HG02642 (cell line): ENCODE measurements around the gene A4GALT.
"Not testable (repeated sequence)": the region's sequence is repeated elsewhere in the genome, so short reads cannot be mapped to it uniquely, and the experiment has no call there.

ENCODE experiments used
- ATAC-seq: cut with Tn5 transposase; IDR thresholded peaks from one replicate; pipeline ENCODE4 v1.9.1; 2021; ENCODE audit warnings: mild to moderate bottlenecking; ENCODE audit not compliant: unreplicated experiment, poor library complexity

Gene A4GALT, protein sequence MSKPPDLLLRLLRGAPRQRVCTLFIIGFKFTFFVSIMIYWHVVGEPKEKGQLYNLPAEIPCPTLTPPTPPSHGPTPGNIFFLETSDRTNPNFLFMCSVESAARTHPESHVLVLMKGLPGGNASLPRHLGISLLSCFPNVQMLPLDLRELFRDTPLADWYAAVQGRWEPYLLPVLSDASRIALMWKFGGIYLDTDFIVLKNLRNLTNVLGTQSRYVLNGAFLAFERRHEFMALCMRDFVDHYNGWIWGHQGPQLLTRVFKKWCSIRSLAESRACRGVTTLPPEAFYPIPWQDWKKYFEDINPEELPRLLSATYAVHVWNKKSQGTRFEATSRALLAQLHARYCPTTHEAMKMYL

GRCh38 chr22:42720263-42721044 is at the start of gene A4GALT:
TSS of gene A4GALT (minus strand) at chr22:42720870. CDS start at chr22:42693951, 26,919 bp downstream.
- peak; percentile 25 for ATAC-seq

DNA sequence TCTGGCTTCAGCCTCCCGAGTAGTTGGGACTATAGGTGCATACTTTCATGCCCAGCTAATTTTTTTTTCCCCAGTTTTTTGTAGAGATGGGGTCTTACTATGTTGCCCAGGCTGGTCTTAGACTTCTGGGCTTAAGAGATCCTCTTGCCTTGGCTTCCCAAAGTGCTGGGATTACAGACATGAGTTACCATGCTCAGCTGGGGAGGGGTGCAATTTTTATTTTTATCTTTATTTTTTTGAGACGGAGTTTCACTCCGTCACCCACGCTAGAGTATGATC is 49.7 kb upstream of the A4GALT start:
- no peak for ATAC-seq

DNA sequence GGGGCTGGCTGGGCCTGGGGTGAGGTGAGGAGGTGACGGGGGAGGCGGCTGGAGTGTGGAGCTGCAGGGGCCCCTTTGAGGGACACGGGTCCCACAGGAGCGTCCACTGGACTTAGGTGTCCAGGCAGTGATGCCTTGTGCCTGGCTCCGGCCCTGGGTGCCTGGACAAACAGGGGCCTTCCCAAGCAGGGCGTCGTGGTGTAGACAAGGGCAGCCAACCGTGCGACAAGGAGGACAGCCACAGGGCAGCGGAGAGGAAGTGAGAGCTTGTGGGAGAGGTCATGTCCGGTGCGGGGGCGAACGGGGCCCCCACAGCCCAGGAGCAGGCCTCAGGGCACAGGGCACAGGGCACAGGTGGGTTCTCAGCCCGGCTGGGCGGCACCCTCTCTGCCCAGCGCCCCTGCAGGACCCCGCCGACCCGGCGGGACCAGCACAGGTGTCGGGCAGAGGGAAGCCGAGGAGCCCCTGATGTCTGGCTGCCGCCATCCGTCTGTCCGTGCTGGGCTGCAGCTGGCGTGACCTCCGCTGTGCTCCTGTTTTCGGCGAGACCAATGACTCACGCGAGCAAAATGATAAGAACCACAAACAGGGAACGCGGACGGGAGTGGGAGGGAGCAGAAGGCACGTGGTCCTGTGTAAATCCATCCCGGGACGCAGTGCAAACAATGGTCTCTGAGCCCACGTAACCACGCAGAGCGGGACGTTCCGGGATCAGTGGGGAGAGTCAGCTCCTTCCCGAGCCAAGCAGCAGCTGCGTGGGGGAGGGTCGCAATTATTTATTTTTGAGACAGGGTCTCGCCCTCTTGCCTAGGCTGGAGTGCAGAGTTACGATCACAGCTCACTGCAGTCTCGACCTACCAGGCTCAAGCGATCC is 49.1 kb upstream of the A4GALT start:
- ATAC-seq, result peak; percentile 76

GRCh38 chr22:42769238-42769573 is 48.5 kb upstream of the A4GALT start:
- ATAC-seq, result no peak

DNA sequence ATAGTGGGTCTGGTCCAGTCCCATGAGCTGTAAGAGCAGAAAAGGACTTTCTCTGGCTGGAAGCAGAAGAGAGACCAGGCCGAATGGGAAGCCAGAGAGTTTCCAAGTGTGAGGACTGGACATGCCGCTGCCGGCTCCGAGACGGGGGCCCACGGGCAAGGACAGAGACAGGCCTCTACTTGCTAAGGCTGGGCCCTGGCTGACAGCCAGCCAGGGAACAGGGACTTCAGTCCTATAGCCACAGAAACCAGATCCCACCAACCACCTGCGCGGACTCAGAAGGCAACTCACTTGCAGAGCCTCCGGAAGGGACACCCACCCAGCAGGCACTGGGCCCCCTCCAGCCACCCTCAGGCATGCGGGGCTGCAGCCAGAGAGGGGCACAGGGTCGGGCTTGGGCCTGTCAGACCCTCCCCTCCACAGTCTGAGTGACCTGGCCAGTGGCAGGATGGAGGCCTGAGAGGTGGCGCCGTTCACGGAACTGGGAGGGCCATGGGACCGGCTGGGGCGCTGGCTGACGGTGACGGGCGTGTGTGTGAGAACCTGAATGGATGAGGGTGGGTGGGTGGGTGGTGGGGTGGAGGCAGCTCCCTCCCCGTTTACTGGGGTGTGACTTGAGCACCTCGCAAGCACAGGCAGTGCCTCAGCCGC is 47.8 kb upstream of the A4GALT start:
- no peak for ATAC-seq

DNA sequence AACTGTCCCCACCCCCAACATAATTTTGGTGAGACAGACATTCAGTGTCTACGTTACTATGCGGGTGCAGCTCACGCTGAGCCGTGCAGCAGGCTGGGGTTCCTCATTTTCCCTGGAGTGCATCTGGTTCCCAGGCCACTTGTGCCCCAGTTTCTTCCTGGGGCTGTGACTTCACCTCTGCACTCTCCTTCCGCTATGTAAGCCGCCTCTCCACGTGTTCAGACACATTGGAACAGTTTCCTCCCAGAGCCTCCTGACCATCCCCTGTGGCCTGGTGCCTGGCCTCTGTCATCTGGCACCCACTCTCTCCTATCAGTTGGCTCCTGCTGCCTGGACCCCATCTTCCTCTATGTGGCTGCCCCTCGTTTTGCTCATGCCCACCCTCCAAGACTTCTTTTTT is 46.2 kb upstream of the A4GALT start:
- no peak for ATAC-seq

DNA sequence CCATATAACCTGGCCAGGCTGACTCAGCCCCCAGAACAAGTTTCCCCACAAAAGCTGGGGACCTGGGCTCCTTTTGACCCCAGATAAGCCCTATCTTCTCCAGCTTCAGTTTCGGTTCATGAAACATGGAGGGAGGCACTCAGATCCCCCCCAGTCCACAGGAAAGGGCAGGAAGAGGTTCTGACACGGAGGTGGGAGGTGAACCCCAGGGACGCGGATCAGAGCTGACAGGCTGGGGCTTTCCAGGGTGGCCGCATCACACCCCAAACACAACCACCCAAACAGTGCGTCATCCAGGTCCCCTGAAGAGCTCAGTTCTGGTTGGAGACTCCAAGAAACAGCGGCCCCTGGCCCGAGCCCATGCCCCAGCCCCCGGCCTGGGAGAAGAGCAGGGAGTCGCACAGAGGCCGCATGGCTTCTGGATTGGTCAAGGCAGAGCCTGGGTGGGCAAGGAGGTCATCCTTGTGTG is 44.3 kb upstream of the A4GALT start:
- no peak for ATAC-seq

GRCh38 chr22:42763965-42764480 is 43.4 kb upstream of the A4GALT start:
- ATAC-seq, result no peak

GRCh38 chr22:42760806-42761565 is 40.3 kb upstream of the A4GALT start:
- ATAC-seq, result no peak

- no peak for ATAC-seq
Measured at GRCh38 chr22:42758931-42759629, 38.4 kb upstream of the A4GALT start.

DNA sequence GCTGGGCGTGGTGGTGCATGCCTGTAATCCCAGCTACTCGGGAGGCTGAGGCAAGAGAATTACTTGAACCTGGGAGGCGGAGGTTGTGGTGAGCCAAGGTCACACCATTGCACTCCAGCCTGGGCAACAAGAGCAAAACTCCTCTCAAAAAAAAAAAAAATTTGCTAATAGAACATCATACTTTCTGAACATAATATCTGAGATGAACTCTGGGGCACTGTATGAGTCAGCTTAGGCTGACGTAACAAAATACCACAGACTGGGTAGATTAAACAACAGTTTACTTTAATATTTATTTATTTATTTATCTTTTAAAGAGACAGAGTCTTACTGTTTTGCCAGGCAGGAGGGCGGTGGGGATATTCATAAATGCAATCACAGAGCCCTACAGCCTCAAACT is 34.9 kb upstream of the A4GALT start:
- ATAC-seq, result not testable (repeated sequence)

DNA sequence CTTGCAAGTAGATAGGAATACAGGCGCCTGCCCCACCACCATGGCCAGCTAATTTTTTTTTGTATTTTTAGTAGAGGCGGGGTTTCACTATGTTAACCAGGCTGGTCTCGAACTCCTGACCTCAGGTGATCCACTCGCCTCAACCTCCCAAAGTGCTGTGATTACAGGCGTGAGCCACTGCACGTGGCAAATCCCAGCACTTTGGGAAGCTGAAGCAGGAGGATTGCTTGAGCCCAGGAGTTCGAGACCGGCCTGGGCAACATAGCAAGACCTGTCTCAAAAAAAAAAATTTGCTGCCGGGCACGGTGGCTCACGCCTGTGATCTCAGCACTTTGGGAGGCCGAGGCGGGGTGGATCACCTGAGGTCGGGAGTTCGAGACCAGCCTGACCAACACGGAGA is 34.5 kb upstream of the A4GALT start:
- ATAC-seq, result not testable (repeated sequence)

DNA sequence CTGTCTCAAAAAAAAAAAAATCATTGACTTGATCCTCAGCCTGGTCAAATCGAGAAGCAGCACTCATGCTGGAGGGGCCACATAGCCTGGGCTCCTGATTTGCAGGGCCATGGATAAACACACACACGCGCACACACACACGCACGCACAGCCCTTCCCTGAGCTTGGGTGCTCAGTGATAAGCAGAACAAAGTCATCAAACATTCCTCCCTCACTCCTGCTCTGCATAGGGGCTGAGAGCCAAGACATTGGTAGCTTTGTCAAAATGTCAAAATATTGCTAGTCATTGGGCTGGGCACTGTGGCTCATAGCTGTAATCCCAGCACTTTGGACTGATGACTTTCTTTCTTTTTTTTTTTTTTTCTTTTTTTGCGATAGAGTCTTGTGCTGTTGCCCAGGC is 34.0 kb upstream of the A4GALT start:
- no peak for ATAC-seq

GRCh38 chr22:42752912-42753311 is 32.2 kb upstream of the A4GALT start:
- ATAC-seq, result no peak

GRCh38 chr22:42752230-42752746 is 31.6 kb upstream of the A4GALT start:
- ATAC-seq, result no peak

- ATAC-seq, result not testable (repeated sequence)
Measured at GRCh38 chr22:42750421-42750820, 29.8 kb upstream of the A4GALT start.

- ATAC-seq, result no peak
Measured at GRCh38 chr22:42747701-42748513, 27.2 kb upstream of the A4GALT start.

- no peak for ATAC-seq
Measured at GRCh38 chr22:42745118-42745517, 24.4 kb upstream of the A4GALT start.
